ENCODE measurements around the gene IFNA16. TPM values are rescaled to one million over a fixed set of nuclear protein-coding genes. Genes with fewer than 3 reads are reported as not detected.
"Not testable (repeated sequence)": the region's sequence is repeated elsewhere in the genome, so short reads cannot be mapped to it uniquely, and the experiment has no call there.

The IFNA16 gene
- total RNA-seq, 1 donor from 2014 or later: not detected

DNA sequence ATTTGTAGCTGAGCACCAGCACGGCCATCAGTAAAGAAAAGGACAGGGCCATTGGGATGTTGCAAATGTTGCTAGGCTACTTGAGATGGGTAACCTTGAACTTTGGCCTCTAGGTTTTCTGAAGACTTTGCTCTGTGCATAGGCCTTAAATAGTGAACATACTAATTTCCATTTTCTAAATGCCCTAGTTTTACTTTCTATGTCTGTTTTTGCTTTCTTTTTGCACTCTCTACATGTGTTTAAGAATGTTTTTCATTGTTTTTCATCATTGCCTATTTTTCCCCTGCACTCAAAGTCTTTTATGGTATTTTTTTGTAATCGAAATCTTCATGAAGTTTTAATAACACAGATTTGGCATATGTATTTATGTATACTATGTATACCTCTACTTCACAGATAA is 11.0 kb upstream of the IFNA16 start, which contains the start of gene IFNA17:
IFNA17 (minus strand) TSS at position 101 of the 400 bp plus-strand sequence; CDS start at position 52, 49 bp downstream.
- Histone ChIP-seq H3K27me3 (ENCODE audit: control insufficient read depth, insufficient read depth, low read length) (no peaks in the 10 kb centered on the region), H3K4me3 (ENCODE audit: low read depth, low read length) (no peak within 1 kb of the TSS)
- TF ChIP-seq, protein P1, sequence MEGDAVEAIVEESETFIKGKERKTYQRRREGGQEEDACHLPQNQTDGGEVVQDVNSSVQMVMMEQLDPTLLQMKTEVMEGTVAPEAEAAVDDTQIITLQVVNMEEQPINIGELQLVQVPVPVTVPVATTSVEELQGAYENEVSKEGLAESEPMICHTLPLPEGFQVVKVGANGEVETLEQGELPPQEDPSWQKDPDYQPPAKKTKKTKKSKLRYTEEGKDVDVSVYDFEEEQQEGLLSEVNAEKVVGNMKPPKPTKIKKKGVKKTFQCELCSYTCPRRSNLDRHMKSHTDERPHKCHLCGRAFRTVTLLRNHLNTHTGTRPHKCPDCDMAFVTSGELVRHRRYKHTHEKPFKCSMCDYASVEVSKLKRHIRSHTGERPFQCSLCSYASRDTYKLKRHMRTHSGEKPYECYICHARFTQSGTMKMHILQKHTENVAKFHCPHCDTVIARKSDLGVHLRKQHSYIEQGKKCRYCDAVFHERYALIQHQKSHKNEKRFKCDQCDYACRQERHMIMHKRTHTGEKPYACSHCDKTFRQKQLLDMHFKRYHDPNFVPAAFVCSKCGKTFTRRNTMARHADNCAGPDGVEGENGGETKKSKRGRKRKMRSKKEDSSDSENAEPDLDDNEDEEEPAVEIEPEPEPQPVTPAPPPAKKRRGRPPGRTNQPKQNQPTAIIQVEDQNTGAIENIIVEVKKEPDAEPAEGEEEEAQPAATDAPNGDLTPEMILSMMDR (IDR thresholded peaks at IDR 0.05; ENCODE audit: insufficient read depth, low read length, poor library complexity, severe bottlenecking): no peak

DNA sequence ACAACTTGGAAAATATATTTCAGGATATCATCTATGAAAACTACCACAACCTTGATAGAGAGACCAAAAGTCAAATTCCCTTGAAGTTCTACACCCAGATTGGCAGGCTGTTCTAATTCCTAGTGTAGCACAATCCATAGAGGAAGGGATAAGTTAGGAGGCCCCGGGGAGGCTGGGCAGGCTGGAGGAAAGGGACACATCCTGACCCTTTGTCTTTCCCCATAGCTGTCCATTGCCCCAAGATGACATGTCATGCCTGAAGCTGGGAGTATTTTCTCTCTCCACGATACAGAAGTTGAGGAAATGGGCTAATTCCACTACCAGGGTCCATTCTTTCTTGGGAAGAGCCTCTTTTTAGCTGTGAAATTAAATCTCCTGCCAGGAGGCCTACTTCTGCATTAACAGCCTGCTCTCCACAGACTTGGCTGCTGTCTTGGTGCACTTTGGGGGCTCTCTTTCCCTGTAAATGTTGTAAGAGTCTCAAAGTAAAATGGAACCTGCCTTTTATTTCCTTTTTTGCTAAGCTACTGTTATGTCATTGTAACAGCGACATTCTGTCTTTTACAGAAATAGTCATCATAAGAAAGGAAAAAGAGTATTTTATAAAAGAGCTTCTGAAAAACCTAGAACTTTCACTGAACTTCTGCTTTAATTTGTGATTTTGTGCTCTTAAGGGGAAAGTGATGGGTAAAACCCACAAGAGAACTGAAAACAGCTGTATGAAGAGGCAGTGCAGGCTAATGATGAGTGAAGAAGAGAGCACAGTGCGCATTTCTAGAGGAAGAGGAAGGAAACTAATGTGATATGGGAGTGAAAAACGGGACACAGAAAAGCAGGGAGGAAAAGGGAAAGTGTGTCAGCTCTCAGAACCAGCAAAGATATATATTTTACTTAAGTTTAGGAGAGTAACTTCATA is 3.4 kb downstream of the IFNA16 start:
- not testable (repeated sequence) for H3K27me3 ChIP-seq (ENCODE audit: control insufficient read depth, insufficient read depth, low read length); H3K4me3 ChIP-seq (ENCODE audit: low read depth, low read length); H3K36me3 ChIP-seq (ENCODE audit: control insufficient read depth, insufficient read depth, low read length); DNase-seq (ENCODE audit: low read depth)
- TF ChIP-seq, protein P1 (IDR thresholded peaks at IDR 0.05; ENCODE audit: insufficient read depth, low read length, poor library complexity, severe bottlenecking): peak; percentile 52

More for the DNA sequence above, 11.0 kb upstream of the IFNA16 start, which contains the start of gene IFNA17:
- H3K36me3 ChIP-seq (ENCODE audit: control insufficient read depth, insufficient read depth, low read length): no peaks in the 10 kb centered on the region
- no peak for DNase-seq (ENCODE audit: low read depth)

DNA sequence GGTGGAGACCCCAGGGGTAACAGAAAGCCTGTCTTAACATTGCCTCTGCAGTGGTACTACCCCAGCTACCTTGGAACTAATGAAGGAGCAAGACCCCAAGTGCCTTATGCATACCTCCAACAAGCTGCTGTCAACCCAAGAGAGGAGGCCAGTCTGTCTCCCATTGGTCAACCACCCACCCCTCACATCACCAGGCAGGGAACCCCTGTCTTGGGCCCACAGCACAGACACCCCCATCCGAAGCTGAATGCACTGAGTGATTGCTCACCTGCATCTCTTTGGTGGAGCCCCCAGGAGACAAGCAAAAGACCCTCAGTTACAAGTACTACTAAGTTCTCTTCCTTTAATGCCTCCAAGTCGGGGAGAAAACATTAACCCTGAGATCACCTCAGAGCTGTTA is 5.0 kb downstream of the IFNA16 start:
- H3K36me3 ChIP-seq (ENCODE audit: control insufficient read depth, insufficient read depth, low read length); DNase-seq (ENCODE audit: low read depth); H3K27me3 ChIP-seq (ENCODE audit: control insufficient read depth, insufficient read depth, low read length); H3K4me3 ChIP-seq (ENCODE audit: low read depth, low read length): not testable (repeated sequence)

DNA sequence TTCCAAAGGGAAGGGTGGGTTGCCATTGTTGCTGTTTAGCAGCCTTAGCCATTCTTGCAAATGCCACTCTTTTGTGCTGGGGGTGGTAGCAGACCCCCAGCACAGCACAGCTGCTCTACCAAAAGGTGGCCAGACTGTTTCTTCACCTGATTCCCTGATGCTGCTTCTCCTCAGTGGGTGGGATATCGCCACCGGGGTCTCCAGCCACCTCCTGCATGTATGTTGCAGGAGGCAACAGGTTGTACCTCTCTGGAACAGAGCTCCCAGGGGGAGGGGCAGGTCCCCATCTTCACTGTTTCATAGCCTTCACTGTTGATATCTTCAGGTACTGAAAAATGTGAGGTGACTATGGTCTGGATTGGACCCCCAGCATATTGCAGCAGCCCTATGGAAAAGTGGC is 6.3 kb downstream of the IFNA16 start:
- not testable (repeated sequence) for DNase-seq (ENCODE audit: low read depth); H3K36me3 ChIP-seq (ENCODE audit: control insufficient read depth, insufficient read depth, low read length); H3K27me3 ChIP-seq (ENCODE audit: control insufficient read depth, insufficient read depth, low read length); H3K4me3 ChIP-seq (ENCODE audit: low read depth, low read length)

DNA sequence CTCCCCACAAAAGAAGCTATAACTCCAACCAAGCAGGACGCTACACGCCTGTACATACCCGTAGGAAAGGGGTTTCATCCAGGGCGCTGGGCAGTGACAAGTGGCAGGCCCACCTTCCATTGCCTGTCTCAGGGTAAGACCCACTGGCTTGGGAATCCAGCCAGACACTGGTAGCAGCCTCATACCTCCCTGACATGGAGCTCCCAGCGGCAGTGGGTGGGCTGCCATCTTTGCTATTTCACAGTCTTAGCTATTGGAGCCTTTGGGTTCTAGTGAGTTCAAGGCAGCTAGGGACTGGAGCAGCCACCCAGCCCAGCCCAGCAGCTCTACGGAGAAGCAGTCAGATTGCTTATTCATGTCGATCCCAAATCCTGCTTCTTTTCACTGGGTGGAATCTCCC is 6.8 kb downstream of the IFNA16 start:
- Histone ChIP-seq H3K27me3 (ENCODE audit: control insufficient read depth, insufficient read depth, low read length) (no peaks in the 10 kb centered on the region), H3K36me3 (ENCODE audit: control insufficient read depth, insufficient read depth, low read length) (no peaks in the 10 kb centered on the region), H3K4me3 (ENCODE audit: low read depth, low read length) (no peak overlapping the region)
- DNase-seq (ENCODE audit: low read depth): no peak
- TF ChIP-seq, protein P1 (IDR thresholded peaks at IDR 0.05; ENCODE audit: insufficient read depth, low read length, poor library complexity, severe bottlenecking): no peak

DNA sequence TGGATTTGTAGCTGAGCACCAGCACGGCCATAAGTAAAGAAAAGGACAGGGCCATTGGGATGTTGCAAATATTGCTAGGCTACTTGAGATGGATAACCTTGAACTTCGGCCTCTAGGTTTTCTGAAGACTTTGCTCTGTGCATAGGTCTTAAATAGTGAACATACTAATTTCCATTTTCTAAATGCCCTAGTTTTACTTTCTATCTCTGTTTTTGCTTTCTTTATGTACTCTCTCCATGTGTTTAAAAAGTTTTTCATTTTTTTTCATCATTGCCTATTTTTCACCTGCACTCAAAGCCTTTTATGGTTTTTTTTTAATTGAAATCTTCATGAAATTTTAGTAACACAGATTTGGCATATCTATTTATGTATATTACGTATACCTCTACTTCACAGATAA is 10.1 kb downstream of the IFNA16 start, which contains the start of gene IFNA10:
IFNA10 (minus strand) TSS at position 101 of the 400 bp plus-strand sequence; CDS start at position 55, 46 bp downstream.
- not testable (repeated sequence) for H3K27me3 ChIP-seq (ENCODE audit: control insufficient read depth, insufficient read depth, low read length); H3K36me3 ChIP-seq (ENCODE audit: control insufficient read depth, insufficient read depth, low read length); H3K4me3 ChIP-seq (ENCODE audit: low read depth, low read length); DNase-seq (ENCODE audit: low read depth)

DNA sequence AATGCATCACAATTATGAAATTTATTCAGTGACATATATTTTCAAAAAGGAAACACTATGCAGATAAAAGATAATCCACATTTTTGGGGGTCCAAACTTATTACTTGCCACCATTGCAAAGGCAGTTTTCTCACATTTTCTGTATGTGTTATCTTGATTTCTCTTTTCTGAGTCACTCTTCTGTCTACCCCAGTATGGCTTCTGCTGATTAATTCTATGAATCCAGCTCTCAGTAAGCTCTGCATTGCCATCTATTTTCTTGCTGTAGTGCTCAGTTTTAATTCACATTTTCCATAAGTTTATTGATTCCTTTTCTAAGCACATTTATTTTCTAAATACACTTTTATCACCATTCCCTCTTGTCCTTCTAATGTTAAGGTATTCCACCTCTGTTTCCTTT is 11.9 kb downstream of the IFNA16 start:
- H3K36me3 ChIP-seq (ENCODE audit: control insufficient read depth, insufficient read depth, low read length): no peaks in the 10 kb centered on the region
- no peak for DNase-seq (ENCODE audit: low read depth)
- TF ChIP-seq, protein P1 (IDR thresholded peaks at IDR 0.05; ENCODE audit: insufficient read depth, low read length, poor library complexity, severe bottlenecking): no peak
- peaks cover 3% of the 10 kb centered on the region for H3K27me3 ChIP-seq (ENCODE audit: control insufficient read depth, insufficient read depth, low read length)
- H3K4me3 ChIP-seq (ENCODE audit: low read depth, low read length): no peak overlapping the region

DNA sequence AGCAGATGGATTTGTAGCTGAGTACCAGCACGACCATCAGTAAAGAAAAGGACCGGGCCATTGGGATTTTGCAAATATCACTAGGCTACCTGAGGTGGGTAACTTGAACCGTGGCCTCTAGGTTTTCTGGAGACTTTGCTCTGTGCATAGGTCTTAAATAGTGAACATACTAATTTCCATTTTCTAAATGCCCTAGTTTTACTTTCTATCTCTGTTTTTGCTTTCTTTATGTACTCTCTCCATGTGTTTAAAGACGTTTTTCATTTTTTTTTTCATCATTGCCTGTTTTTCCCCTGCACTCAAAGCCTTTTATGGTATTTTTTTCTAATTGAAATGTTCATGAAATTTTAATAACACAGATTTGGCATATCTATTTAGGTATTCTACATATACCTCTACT is 15.0 kb downstream of the IFNA16 start, which contains the start of gene IFNA7:
IFNA7 (minus strand) TSS at position 101 of the 400 bp plus-strand sequence; CDS start at position 61, 40 bp downstream.
- H3K36me3 ChIP-seq (ENCODE audit: control insufficient read depth, insufficient read depth, low read length); H3K27me3 ChIP-seq (ENCODE audit: control insufficient read depth, insufficient read depth, low read length); DNase-seq (ENCODE audit: low read depth); H3K4me3 ChIP-seq (ENCODE audit: low read depth, low read length): not testable (repeated sequence)
